Measurements from ENCODE around the gene AMIGO1.
A peak's percentile ranks its signal among the peaks of the same experiment; 100 is the strongest.

The AMIGO1 gene

GRCh38 chr1:109490029-109490933, 19.2 kb downstream of the AMIGO1 start:
- peaks cover 11% of the 10 kb centered on the region for H3K4me1 ChIP-seq (ENCODE audit: control insufficient read depth, insufficient read depth, low read length, poor library complexity, severe bottlenecking)
- peaks cover 61% of the 10 kb centered on the region for H3K36me3 ChIP-seq (ENCODE audit: control insufficient read depth, insufficient read depth, low read length)
- 93 to 94% methylated on average over 7 to 9 of the region's 11 CpGs for WGBS, 2 experiments (ENCODE audit: insufficient coverage in 2 of 2)
- no peak overlapping the region for H3K4me3 ChIP-seq (ENCODE audit: extremely low read depth, insufficient read depth, low read length, poor library complexity, severe bottlenecking)
- H3K9me3 ChIP-seq (ENCODE audit: control insufficient read depth, low read length): no peaks in the 10 kb centered on the region
- no peak overlapping the region for H3K27ac ChIP-seq (ENCODE audit: low read depth, low read length, severe bottlenecking)

GRCh38 chr1:109488696-109489095, 20.8 kb downstream of the AMIGO1 start:
- WGBS, 2 experiments (ENCODE audit: insufficient coverage in 2 of 2): 92 to 93% methylated on average over 11 of the region's 12 CpGs
- no peak overlapping the region for H3K4me3 ChIP-seq (ENCODE audit: extremely low read depth, insufficient read depth, low read length, poor library complexity, severe bottlenecking)
- no peak overlapping the region for H3K27ac ChIP-seq (ENCODE audit: low read depth, low read length, severe bottlenecking)
- H3K36me3 ChIP-seq (ENCODE audit: control insufficient read depth, insufficient read depth, low read length): peaks cover 61% of the 10 kb centered on the region
- H3K9me3 ChIP-seq (ENCODE audit: control insufficient read depth, low read length): no peaks in the 10 kb centered on the region
- peaks cover 19% of the 10 kb centered on the region for H3K4me1 ChIP-seq (ENCODE audit: control insufficient read depth, insufficient read depth, low read length, poor library complexity, severe bottlenecking)

- H3K36me3 ChIP-seq (ENCODE audit: control insufficient read depth, insufficient read depth, low read length): peaks cover 61% of the 10 kb centered on the region
- peaks cover 18% of the 10 kb centered on the region for H3K4me1 ChIP-seq (ENCODE audit: control insufficient read depth, insufficient read depth, low read length, poor library complexity, severe bottlenecking)
- 78 to 89% methylated on average over 4 to 5 of the region's 5 CpGs for WGBS, 2 experiments (ENCODE audit: insufficient coverage in 2 of 2)
- H3K9me3 ChIP-seq (ENCODE audit: control insufficient read depth, low read length): no peaks in the 10 kb centered on the region
- no peak overlapping the region for H3K4me3 ChIP-seq (ENCODE audit: extremely low read depth, insufficient read depth, low read length, poor library complexity, severe bottlenecking)
- no peak overlapping the region for H3K27ac ChIP-seq (ENCODE audit: low read depth, low read length, severe bottlenecking)
These were observed 21.3 kb downstream of the AMIGO1 start for GRCh38 chr1:109488201-109488600.

- peaks cover 56% of the 10 kb centered on the region for H3K36me3 ChIP-seq (ENCODE audit: control insufficient read depth, insufficient read depth, low read length)
- no peaks in the 10 kb centered on the region for H3K9me3 ChIP-seq (ENCODE audit: control insufficient read depth, low read length)
- H3K4me3 ChIP-seq (ENCODE audit: extremely low read depth, insufficient read depth, low read length, poor library complexity, severe bottlenecking): no peak overlapping the region
- H3K4me1 ChIP-seq (ENCODE audit: control insufficient read depth, insufficient read depth, low read length, poor library complexity, severe bottlenecking): peaks cover 10% of the 10 kb centered on the region
- no peak overlapping the region for H3K27ac ChIP-seq (ENCODE audit: low read depth, low read length, severe bottlenecking)
- 83% methylated on average over 2 of the region's 5 CpGs for WGBS, 2 experiments (ENCODE audit: insufficient coverage in 2 of 2)
These were observed 22.3 kb downstream of the AMIGO1 start for GRCh38 chr1:109487261-109487660.

GRCh38 chr1:109485001-109485400, 24.5 kb downstream of the AMIGO1 start:
- H3K36me3 ChIP-seq (ENCODE audit: control insufficient read depth, insufficient read depth, low read length): peaks cover 43% of the 10 kb centered on the region
- WGBS, 2 experiments (ENCODE audit: insufficient coverage in 2 of 2): 10% methylated on average over 2 of the region's 3 CpGs; no CpG with 5 or more reads in 1 of the 2 experiments

GRCh38 chr1:109484519-109484975, 25.0 kb downstream of the AMIGO1 start:
- H3K4me3 ChIP-seq (ENCODE audit: extremely low read depth, insufficient read depth, low read length, poor library complexity, severe bottlenecking): peak overlapping the region; percentile 72
- H3K4me1 ChIP-seq (ENCODE audit: control insufficient read depth, insufficient read depth, low read length, poor library complexity, severe bottlenecking): peaks cover 10% of the 10 kb centered on the region
- peak overlapping the region; percentile 98 for H3K27ac ChIP-seq (ENCODE audit: low read depth, low read length, severe bottlenecking)
- H3K9me3 ChIP-seq (ENCODE audit: control insufficient read depth, low read length): no peaks in the 10 kb centered on the region
- peaks cover 39% of the 10 kb centered on the region for H3K36me3 ChIP-seq (ENCODE audit: control insufficient read depth, insufficient read depth, low read length)
- WGBS, 2 experiments (ENCODE audit: insufficient coverage in 2 of 2): 1 to 13% methylated on average over 6 to 11 of the region's 15 CpGs

More at GRCh38 chr1:109485001-109485400, 24.5 kb downstream of the AMIGO1 start:
- peak overlapping the region; percentile 23 for H3K27ac ChIP-seq (ENCODE audit: low read depth, low read length, severe bottlenecking)
- H3K4me1 ChIP-seq (ENCODE audit: control insufficient read depth, insufficient read depth, low read length, poor library complexity, severe bottlenecking): peaks cover 10% of the 10 kb centered on the region
- no peaks in the 10 kb centered on the region for H3K9me3 ChIP-seq (ENCODE audit: control insufficient read depth, low read length)
- H3K4me3 ChIP-seq (ENCODE audit: extremely low read depth, insufficient read depth, low read length, poor library complexity, severe bottlenecking): peak overlapping the region; percentile 72

- Histone ChIP-seq H3K4me3 (ENCODE audit: extremely low read depth, insufficient read depth, low read length, poor library complexity, severe bottlenecking) (peak within 1 kb of the TSS; percentile 72), H3K4me1 (ENCODE audit: control insufficient read depth, insufficient read depth, low read length, poor library complexity, severe bottlenecking) (peaks cover 10% of the 10 kb centered on the region), H3K36me3 (ENCODE audit: control insufficient read depth, insufficient read depth, low read length) (peaks cover 32% of the 10 kb centered on the region), H3K27ac (ENCODE audit: low read depth, low read length, severe bottlenecking) (peak within 1 kb of the TSS; percentile 98), H3K9me3 (ENCODE audit: control insufficient read depth, low read length) (no peaks in the 10 kb centered on the region)
- 0% methylated on average over 27 to 59 of the region's 73 CpGs for WGBS, 2 experiments (ENCODE audit: insufficient coverage in 2 of 2)
These were observed 25.6 kb downstream of the AMIGO1 start, which contains the start of gene ATXN7L2 for GRCh38 chr1:109483672-109484518. TSS of gene ATXN7L2 (plus strand) at chr1:109483905. CDS start at chr1:109483954, 49 bp downstream.

- Histone ChIP-seq H3K9me3 (ENCODE audit: control insufficient read depth, low read length) (no peaks in the 10 kb centered on the region), H3K27ac (ENCODE audit: low read depth, low read length, severe bottlenecking) (peak overlapping the region; percentile 29), H3K4me1 (ENCODE audit: control insufficient read depth, insufficient read depth, low read length, poor library complexity, severe bottlenecking) (peaks cover 10% of the 10 kb centered on the region), H3K4me3 (ENCODE audit: extremely low read depth, insufficient read depth, low read length, poor library complexity, severe bottlenecking) (peak overlapping the region; percentile 53), H3K36me3 (ENCODE audit: control insufficient read depth, insufficient read depth, low read length) (peaks cover 23% of the 10 kb centered on the region)
- 13 to 17% methylated on average over 15 to 20 of the region's 29 CpGs for WGBS, 2 experiments (ENCODE audit: insufficient coverage in 2 of 2)
These were observed 26.5 kb downstream of the AMIGO1 start for GRCh38 chr1:109482791-109483671.

- H3K36me3 ChIP-seq (ENCODE audit: control insufficient read depth, insufficient read depth, low read length): peaks cover 16% of the 10 kb centered on the region
- H3K4me3 ChIP-seq (ENCODE audit: extremely low read depth, insufficient read depth, low read length, poor library complexity, severe bottlenecking): no peak overlapping the region
- no peak overlapping the region for H3K27ac ChIP-seq (ENCODE audit: low read depth, low read length, severe bottlenecking)
- H3K4me1 ChIP-seq (ENCODE audit: control insufficient read depth, insufficient read depth, low read length, poor library complexity, severe bottlenecking): peaks cover 10% of the 10 kb centered on the region
- H3K9me3 ChIP-seq (ENCODE audit: control insufficient read depth, low read length): no peaks in the 10 kb centered on the region
These were observed 27.3 kb downstream of the AMIGO1 start for GRCh38 chr1:109482242-109482641.

- H3K27ac ChIP-seq (ENCODE audit: low read depth, low read length, severe bottlenecking): no peak overlapping the region
- no peak overlapping the region for H3K4me3 ChIP-seq (ENCODE audit: extremely low read depth, insufficient read depth, low read length, poor library complexity, severe bottlenecking)
- peaks cover 11% of the 10 kb centered on the region for H3K36me3 ChIP-seq (ENCODE audit: control insufficient read depth, insufficient read depth, low read length)
- WGBS, 2 experiments (ENCODE audit: insufficient coverage in 2 of 2): 84% methylated on average over 2 of the region's 2 CpGs; no CpG with 5 or more reads in 1 of the 2 experiments
- H3K9me3 ChIP-seq (ENCODE audit: control insufficient read depth, low read length): no peaks in the 10 kb centered on the region
- peaks cover 10% of the 10 kb centered on the region for H3K4me1 ChIP-seq (ENCODE audit: control insufficient read depth, insufficient read depth, low read length, poor library complexity, severe bottlenecking)
These were observed 27.9 kb downstream of the AMIGO1 start for GRCh38 chr1:109481646-109482045.

Measured in mesodermal cell (in vitro differentiated cells).